Lower leg skin (tissue), 3 donors: ENCODE measurements around the gene ALDH7A1.
"Not testable (repeated sequence)": the region's sequence is repeated elsewhere in the genome, so short reads cannot be mapped to it uniquely, and the experiment has no call there.

Experiments
- POLR2A ChIP-seq, 2 donors: fragments of 450-650 bp; IDR thresholded peaks; one replicate each; pipeline ENCODE4 v1.6.1; 2016 to 2017; ENCODE audit warnings: antibody characterized with exemption in 2 of 2, mild to moderate bottlenecking in 1 of 2, moderate library complexity in 1 of 2
- TF ChIP-seq, protein P1 (sequence below), 3 donors: fragments of 450-650 bp; IDR thresholded peaks; one replicate each; pipeline ENCODE4 v1.5.1; 2016; ENCODE audit warnings: antibody characterized with exemption in 3 of 3, mild to moderate bottlenecking in 3 of 3, moderate library complexity in 2 of 3

- TF ChIP-seq, protein P1, sequence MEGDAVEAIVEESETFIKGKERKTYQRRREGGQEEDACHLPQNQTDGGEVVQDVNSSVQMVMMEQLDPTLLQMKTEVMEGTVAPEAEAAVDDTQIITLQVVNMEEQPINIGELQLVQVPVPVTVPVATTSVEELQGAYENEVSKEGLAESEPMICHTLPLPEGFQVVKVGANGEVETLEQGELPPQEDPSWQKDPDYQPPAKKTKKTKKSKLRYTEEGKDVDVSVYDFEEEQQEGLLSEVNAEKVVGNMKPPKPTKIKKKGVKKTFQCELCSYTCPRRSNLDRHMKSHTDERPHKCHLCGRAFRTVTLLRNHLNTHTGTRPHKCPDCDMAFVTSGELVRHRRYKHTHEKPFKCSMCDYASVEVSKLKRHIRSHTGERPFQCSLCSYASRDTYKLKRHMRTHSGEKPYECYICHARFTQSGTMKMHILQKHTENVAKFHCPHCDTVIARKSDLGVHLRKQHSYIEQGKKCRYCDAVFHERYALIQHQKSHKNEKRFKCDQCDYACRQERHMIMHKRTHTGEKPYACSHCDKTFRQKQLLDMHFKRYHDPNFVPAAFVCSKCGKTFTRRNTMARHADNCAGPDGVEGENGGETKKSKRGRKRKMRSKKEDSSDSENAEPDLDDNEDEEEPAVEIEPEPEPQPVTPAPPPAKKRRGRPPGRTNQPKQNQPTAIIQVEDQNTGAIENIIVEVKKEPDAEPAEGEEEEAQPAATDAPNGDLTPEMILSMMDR (IDR thresholded peaks at IDR 0.05), result not testable (repeated sequence)
- not testable (repeated sequence) for TF ChIP-seq POLR2A (IDR thresholded peaks at IDR 0.05)
Observed at GRCh38 chr5:126519223-126519622, 75.8 kb downstream of the ALDH7A1 start.
